GM12878 (cell line): ENCODE measurements around the gene HAND2. TPM values are rescaled to one million over a fixed set of nuclear protein-coding genes. Genes with fewer than 3 reads are reported as not detected.

Source experiments
- ATAC-seq: fragments of 200-7000 bp; cut with Tn5 transposase; 3 replicates; pipeline ENCODE4 v1.9.1; 2020; ENCODE audit warnings: mild to moderate bottlenecking, moderate library complexity
- BruUV-seq: library from RNA; stranded (reverse); fragments of 400-500 nt; replicated peaks from 2 replicates; lab custom pipeline; 2021; lab: Mats Ljungman, UMichigan
- CTCF ChIA-PET: fragments of 300-600 bp; sonication (Branson Sonifier 250); formaldehyde crosslinking; extraction: SDS; loops from one replicate; lab custom pipeline; 2021; ENCODE audit warnings: inconsistent platforms; lab: Yijun Ruan, JAX
- POLR2A ChIA-PET: fragments of 350-600 bp; formaldehyde crosslinking; extraction: SDS; loops from one replicate; lab custom pipeline; 2021; ENCODE audit warnings: inconsistent platforms; lab: Charles Lee
- RAD21 ChIA-PET: fragments of 300-600 bp; sonication (Branson Sonifier 250); formaldehyde crosslinking; loops from one replicate; lab custom pipeline; 2023; ENCODE audit warnings: antibody characterized with exemption; ENCODE audit not compliant: unreplicated experiment; lab: Charles Lee
- SMC1A ChIA-PET: fragments of 300-600 bp; sonication (Branson Sonifier 250); formaldehyde crosslinking; loops from one replicate; lab custom pipeline; 2023; ENCODE audit not compliant: unreplicated experiment, uncharacterized antibody; lab: Charles Lee
- DNase-seq: peaks from one replicate; pipeline ENCODE4 v3.0.0-alpha.2; 2011; ENCODE audit warnings: low read depth, low spot score
- FAIRE-seq: peaks from 3 replicates; lab custom pipeline; 2011; peaks lifted over from hg19 to GRCh38; lab: Jason Lieb, UNC
- H2AFZ ChIP-seq: 2 replicates; pipeline ENCODE4 v1.6.0; 2011; ENCODE audit warnings: low read depth, low read length, control low read depth; ENCODE audit not compliant: control insufficient read depth
- H3K27ac ChIP-seq: 2 replicates; pipeline ENCODE4 v1.5.1; 2011; ENCODE audit warnings: control low read depth; ENCODE audit not compliant: control insufficient read depth, insufficient read depth
- H3K27me3 ChIP-seq, 2 experiments: replicated peaks in 1 of 2; 2 replicates each; pipeline versions ENCODE4 v1.6.0 to v1.6.1; 2011; ENCODE audit warnings: low read length in 1 of 2; ENCODE audit not compliant: control insufficient read depth in 2 of 2, insufficient read depth in 2 of 2
- H3K36me3 ChIP-seq, 2 experiments: 2 replicates each; pipeline ENCODE4 v1.5.1; 2011; ENCODE audit warnings: low read length in 1 of 2; ENCODE audit not compliant: control insufficient read depth in 2 of 2, insufficient read depth in 2 of 2
- H3K4me1 ChIP-seq: 2 replicates; pipeline ENCODE4 v1.6.1; 2011; ENCODE audit warnings: mild to moderate bottlenecking, low read length, moderate library complexity, mixed read lengths; ENCODE audit not compliant: control insufficient read depth, insufficient read depth
- H3K4me2 ChIP-seq: 2 replicates; pipeline ENCODE4 v1.6.0; 2011; ENCODE audit warnings: control low read depth; ENCODE audit not compliant: control insufficient read depth, insufficient read depth
- H3K4me3 ChIP-seq: fragments of 200-600 bp; sonication (generic); 2 replicates; pipeline ENCODE4 v1.5.1; 2016
- H3K79me2 ChIP-seq: 2 replicates; pipeline ENCODE4 v1.6.0; 2011; ENCODE audit warnings: low read length; ENCODE audit not compliant: control insufficient read depth, insufficient read depth
- H3K9ac ChIP-seq: 2 replicates; pipeline ENCODE4 v1.8.0; 2011; ENCODE audit warnings: low read length, control low read depth, mixed read lengths; ENCODE audit not compliant: control insufficient read depth, insufficient read depth
- H3K9me3 ChIP-seq: replicated peaks from 3 replicates; pipeline ENCODE4 v1.5.1; 2011; ENCODE audit warnings: mild to moderate bottlenecking, low read length; ENCODE audit not compliant: control insufficient read depth, insufficient read depth
- H4K20me1 ChIP-seq: 2 replicates; pipeline ENCODE4 v1.6.0; 2011; ENCODE audit not compliant: control insufficient read depth, insufficient read depth
- EZH2 ChIP-seq: IDR thresholded peaks from 2 replicates; pipeline ENCODE4 v1.6.1; 2012; ENCODE audit warnings: low read depth, mild to moderate bottlenecking, control low read depth, inconsistent platforms, low read length, borderline replicate concordance; ENCODE audit not compliant: control insufficient read depth
- FOXM1 ChIP-seq: IDR thresholded peaks from 2 replicates; pipeline ENCODE4 v1.6.1; 2012; ENCODE audit warnings: low read depth, mild to moderate bottlenecking, inconsistent platforms, low read length, moderate library complexity
- KDM1A ChIP-seq: fragments of 200-600 bp; sonication (generic); IDR thresholded peaks from 2 replicates; pipeline ENCODE4 v1.6.1; 2016; ENCODE audit warnings: borderline replicate concordance
- MXI1 ChIP-seq: fragments of 150-350 bp; IDR thresholded peaks from 2 replicates; pipeline ENCODE4 v1.6.1; 2011; ENCODE audit warnings: low read depth, mild to moderate bottlenecking, inconsistent platforms, low read length, improper control_type of control experiment
- NFYB ChIP-seq: IDR thresholded peaks from 2 replicates; pipeline ENCODE4 v1.6.1; 2011; ENCODE audit warnings: low read depth, mild to moderate bottlenecking, low read length, improper control_type of control experiment, moderate library complexity; ENCODE audit not compliant: insufficient read depth
- SP1 ChIP-seq: IDR thresholded peaks from one replicate; pipeline ENCODE4 v1.6.1; 2011; ENCODE audit warnings: low read depth, low read length
- ZBTB33 ChIP-seq: fragments of 450-650 bp; IDR thresholded peaks from 2 replicates; pipeline ENCODE4 v1.6.1; 2017; ENCODE audit warnings: mild to moderate bottlenecking
- ZBTB4 ChIP-seq: fragments of 450-650 bp; formaldehyde crosslinking; IDR thresholded peaks from 2 replicates; pipeline ENCODE4 v1.4.0; 2022; ENCODE audit warnings: mild to moderate bottlenecking, moderate library complexity
- WGBS: methylation state at CpG from one replicate; pipeline ENCODE4 v1.1.6; 2016; ENCODE audit warnings: low lambda C conversion rate; ENCODE audit not compliant: insufficient replicate concordance, insufficient coverage; ENCODE audit errors: missing lambda C conversion rate; 5-methylcytosine and 5-hydroxymethylcytosine counted together
- in situ Hi-C: fragments of 300-500 bp; cut with MboI; formaldehyde crosslinking; loops from 9 replicates; pipeline ENCODE4 v1.14.3; 2018; ENCODE audit warnings: mixed read lengths
- intact Hi-C: fragments of 100-400 bp; cut with micrococcal nuclease; formaldehyde crosslinking; loops from one replicate; pipeline ENCODE4 v1.14.2; 2022; ENCODE audit not compliant: unreplicated experiment
- polyA plus RNA-seq, 11 experiments: library from polyadenylated mRNA; depleted of rRNA in 4 of 11; unstranded in 6 of 11; stranded (reverse) in 5 of 11; fragments of >200 nt; fragmentation: Nextera tagmentation in 4 of 11; fragmentation: Illumina TruSeq in 1 of 11; extraction: Ambion mirVana in 4 of 11; extraction: Trizol in 1 of 11; gene quantifications; 1 replicate in 1 of 11; 2 replicates in 10 of 11; pipeline versions ENCODE4 v1.2.1 to v1.2.3, GENCODE V29; 2011 to 2016; ENCODE audit warnings: inconsistent platforms in 2 of 11, missing spikeins in 2 of 11, low read depth in 1 of 11
- total RNA-seq, 4 experiments: library from RNA; depleted of rRNA in 3 of 4; stranded (reverse); fragments of >200 nt in 3 of 4; fragmentation: Illumina TruSeq in 1 of 4; extraction: Trizol in 1 of 4; gene quantifications; 2 replicates each; pipeline versions ENCODE4 v1.2.1 to v1.2.3, GENCODE V29; 2013 to 2021

The HAND2 gene
- total and polyA plus RNA-seq, 10 of the 15 experiments (the other 5 are each of a cell fraction or from before 2014, with no cell fraction given), result 0.09 TPM; not detected in 9

- TF ChIP-seq ZBTB4 (CRISPR knock-in tag) (no peak), NFYB (no peak)
Observed at GRCh38 chr4:173522951-173523395, 7.1 kb downstream of the HAND2 start (continued).

GRCh38 chr4:173522160-173522950 lies 7.7 kb downstream of the HAND2 start:
- SMC1A ChIA-PET, result no interaction called here
- no peaks in the 10 kb centered on the region for H4K20me1 ChIP-seq
- no TSS peak for BruUV-seq
- ATAC-seq (no peak), FAIRE-seq (no peak), DNase-seq (no peak)
- H3K4me1 ChIP-seq, result no peaks in the 10 kb centered on the region
- H3K4me2 ChIP-seq, result no peak overlapping the region
- intact Hi-C loops (no loop called here), in situ Hi-C loops (loop anchor here (25.0 kb wide), 1 partner anchor 790 kb away; no protein-coding TSS in a partner anchor)
- TF ChIP-seq KDM1A (no peak), ZBTB33 (no peak), MXI1 (no peak), EZH2 (no peak), FOXM1 (no peak), SP1 (no peak)
- RAD21 ChIA-PET, result no interaction called here
- no peaks in the 10 kb centered on the region for H3K36me3 ChIP-seq
- POLR2A ChIA-PET, result no interaction called here
- H3K27me3 ChIP-seq, result peaks cover 10 to 38% of the 10 kb centered on the region in 2 experiments
- H3K4me3 ChIP-seq, result no peak overlapping the region
- H3K9me3 ChIP-seq, result no peaks in the 10 kb centered on the region; the same call in 2 of the 3 replicates
- H3K27ac ChIP-seq, result no peak overlapping the region
- no peaks in the 10 kb centered on the region for H3K79me2 ChIP-seq
- H3K9ac ChIP-seq, result no peak overlapping the region
- no peak overlapping the region for H2AFZ ChIP-seq
- 25% methylated on average over 60 of the region's 63 CpGs for WGBS
- CTCF ChIA-PET, result no interaction called here
